ENCODE data around the gene RAD18.

Gene RAD18

DNA sequence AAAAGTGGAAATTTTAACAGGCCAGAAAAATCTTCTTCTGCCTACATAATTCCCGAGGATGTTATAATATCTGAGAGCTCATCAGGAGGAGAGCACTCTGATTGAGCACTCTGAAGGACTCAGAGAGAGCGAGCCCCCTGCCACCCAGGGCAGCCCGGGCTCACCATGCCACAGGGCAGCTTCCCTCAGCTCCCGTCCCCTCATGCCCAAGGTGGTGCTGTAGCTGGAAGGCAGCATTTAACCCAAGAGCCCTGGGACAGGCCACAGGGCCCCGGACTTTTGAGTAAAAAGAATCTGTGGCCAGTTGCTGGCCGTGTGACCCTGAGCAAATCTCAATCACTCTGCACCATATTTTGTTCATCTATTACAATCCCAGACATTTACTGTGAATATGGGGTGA, 23.5 kb upstream of the RAD18 start:
- DNase-seq (ENCODE audit: low read depth in 2 of 3, low spot score in 2 of 3) = no peak

DNA sequence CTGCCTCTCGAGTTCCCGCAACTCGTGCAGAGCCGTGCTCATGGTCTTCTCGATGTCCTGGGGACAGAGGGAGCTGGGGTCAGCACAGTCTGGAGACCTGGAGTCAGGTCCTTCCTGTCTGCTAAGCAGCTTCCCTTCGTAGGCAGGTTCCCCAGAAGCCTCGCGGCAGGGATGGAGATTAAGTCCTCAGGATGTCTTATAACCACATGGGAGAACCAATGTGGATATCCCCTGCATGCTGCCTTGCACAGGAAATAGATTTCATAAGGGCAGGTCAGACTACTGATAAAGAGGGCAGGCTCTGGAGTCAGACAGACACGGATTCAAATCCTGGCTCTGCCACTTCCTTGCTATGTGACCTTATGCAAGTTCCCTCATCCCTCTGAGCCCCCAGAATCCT, 22.6 kb upstream of the RAD18 start:
- DNase-seq (ENCODE audit: low read depth in 2 of 3, low spot score in 2 of 3) = no peak

DNA sequence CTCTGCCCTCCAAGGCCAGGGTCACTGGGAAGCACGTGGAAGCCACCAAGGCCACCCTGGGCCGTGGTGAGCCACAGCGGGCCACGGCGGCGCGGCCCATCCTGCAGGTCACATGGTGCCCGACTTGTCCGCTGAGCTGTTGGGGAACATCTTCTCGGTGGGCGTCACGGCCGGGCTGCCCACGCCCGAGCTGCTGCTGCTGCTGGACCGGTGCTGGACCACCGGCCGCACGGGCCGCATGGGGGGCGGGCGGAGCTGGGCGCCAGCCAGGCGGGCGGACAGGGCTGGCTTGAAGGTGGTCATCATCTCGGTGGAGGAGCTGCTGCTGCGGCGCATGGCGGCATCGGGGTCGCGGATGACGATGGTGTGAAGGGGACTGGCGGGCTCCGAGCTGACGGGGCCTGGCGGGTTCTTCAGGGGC, 22.1 kb upstream of the RAD18 start:
- DNase-seq (ENCODE audit: low read depth in 2 of 3, low spot score in 2 of 3) = no peak

DNA sequence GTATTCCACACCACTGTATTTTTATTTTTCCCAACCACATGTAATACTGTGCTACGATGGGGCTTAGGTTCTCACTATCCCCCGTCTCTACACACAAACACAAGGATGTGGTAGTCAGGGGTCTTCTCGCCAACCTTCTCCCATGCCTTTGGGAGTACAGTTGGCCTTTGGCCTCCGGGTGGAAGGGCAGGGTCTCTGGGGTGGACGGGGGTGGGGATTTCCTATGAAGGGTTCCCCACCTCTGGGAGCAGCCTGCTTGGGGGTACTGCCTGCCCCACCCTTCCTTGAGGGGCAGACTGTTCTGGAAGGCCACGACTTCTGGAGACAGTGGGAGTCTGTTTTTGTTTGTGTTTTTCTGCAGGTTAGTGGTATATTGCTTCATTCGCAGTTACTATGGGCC, 21.3 kb upstream of the RAD18 start:
- no peak for DNase-seq (ENCODE audit: low read depth in 2 of 3, low spot score in 2 of 3)

DNA sequence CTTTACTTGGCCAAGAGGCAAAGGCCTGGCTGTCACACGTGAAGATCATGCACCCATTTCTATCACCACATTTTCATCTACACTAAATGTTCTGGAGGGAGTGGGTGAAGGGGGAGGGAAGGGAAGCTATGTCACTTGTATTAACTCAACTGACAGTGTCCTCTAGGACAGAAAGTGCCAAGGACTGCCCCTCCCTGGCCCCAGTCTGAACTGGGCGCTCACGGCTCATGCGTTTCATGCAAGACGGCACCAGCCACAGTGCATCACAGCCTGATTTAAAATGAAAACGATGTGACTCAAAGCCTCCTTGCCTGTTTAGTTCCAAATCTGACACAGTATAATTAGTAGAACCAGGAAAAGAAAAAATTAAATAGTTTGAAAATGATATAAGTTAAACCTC, 20.8 kb upstream of the RAD18 start:
- no peak for DNase-seq (ENCODE audit: low read depth in 2 of 3, low spot score in 2 of 3)

DNA sequence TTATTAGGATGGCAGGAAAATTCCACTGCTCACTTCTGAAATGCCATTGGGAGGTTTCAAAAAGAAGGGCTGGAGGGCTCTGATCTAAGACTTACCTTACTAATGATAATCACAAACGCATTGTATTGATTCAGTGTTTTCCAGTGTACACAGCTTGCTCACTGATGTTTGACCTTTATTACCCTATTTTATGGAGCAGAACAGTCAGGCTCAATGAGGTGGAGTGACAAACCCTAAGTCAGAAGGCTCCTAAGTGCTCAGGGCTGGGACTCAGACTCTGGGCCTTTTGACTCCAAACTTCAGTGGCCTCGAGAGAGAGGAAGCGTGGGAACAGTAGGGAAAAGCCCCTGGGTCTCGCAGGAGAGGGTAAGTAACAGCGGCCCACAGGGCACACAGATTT, 20.3 kb upstream of the RAD18 start:
- DNase-seq (ENCODE audit: low read depth in 2 of 3, low spot score in 2 of 3) = no peak

DNA sequence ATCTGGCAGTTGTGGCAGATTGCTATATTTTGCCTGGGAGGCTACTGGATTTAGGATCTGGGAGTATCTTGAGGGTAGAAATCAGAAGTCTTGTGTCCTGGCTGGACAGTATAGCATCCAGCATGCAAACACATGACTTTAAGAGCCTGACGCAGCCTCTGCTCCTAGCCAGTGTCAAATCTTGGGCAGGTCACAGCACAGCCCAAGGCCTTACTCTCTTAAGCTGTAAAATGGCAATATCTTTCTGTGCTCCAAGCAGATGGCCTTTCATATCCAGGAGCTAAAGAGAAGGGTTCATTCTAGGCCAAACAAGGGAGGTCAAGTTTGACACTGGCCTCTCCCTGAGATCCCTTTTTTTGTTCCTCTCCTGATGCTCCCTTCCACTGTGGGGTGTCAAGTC, 19.8 kb upstream of the RAD18 start:
- no peak for DNase-seq (ENCODE audit: low read depth in 2 of 3, low spot score in 2 of 3)

DNA sequence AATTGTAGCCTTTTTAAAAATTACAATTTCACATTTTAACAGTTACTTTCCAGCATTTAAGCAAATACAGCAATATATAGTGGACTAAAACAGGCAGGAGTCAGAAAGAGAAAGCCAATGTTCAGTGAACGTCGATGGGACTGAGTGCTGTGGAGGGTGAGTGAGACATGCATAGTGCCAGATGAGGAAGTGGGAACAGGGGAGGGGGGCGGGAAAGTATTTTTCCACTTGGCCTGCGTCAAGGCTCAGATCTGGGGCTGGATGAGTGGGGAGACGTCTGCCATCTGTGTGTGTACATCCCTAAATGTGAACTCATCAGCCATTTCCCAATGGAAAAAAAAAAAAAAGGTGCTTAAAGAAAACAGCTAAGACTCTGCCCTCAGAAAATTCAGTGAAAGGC, 19.2 kb upstream of the RAD18 start:
- no peak for DNase-seq (ENCODE audit: low read depth in 2 of 3, low spot score in 2 of 3)

DNA sequence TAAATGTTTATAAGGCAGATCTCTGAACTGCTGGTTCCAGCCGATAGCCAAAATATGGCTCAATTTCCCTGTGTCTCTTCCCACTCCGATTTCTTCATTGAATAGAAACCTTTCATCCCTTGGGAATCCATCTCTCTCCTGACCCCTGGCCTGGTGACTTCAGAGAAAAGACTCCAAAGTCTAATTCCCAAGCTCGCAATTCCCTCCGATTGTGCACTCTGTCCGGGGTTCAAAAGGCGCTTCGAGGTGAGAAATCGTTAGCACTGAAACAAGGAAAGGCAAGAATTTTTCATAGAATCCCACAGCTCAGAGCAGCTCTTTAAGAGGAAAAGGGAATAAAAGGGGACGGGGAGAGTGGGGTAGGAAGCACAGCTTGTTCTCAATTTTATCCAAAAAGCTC, 18.4 kb upstream of the RAD18 start:
- no peak for DNase-seq (ENCODE audit: low read depth in 2 of 3, low spot score in 2 of 3)

DNA sequence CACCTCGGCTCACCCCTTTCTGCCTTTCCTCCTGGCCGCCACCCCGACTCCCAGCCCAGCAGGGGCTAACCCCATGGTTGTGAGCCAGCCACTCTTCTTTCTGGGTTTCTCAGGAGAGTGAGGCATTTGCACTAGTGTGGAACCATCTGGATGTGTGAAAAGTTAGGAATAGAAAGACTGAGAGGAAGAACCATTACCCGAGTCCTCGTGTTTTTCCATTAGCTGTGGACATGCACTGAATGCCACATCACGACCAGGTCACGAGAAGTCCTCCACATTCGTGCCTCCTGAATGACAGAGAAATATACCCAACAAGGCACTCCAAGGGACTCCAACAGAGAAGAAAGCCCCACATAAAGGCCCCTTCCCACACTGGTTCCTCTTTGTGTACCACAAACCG, 18.0 kb upstream of the RAD18 start:
- DNase-seq (ENCODE audit: low read depth in 2 of 3, low spot score in 2 of 3) = no peak

DNA sequence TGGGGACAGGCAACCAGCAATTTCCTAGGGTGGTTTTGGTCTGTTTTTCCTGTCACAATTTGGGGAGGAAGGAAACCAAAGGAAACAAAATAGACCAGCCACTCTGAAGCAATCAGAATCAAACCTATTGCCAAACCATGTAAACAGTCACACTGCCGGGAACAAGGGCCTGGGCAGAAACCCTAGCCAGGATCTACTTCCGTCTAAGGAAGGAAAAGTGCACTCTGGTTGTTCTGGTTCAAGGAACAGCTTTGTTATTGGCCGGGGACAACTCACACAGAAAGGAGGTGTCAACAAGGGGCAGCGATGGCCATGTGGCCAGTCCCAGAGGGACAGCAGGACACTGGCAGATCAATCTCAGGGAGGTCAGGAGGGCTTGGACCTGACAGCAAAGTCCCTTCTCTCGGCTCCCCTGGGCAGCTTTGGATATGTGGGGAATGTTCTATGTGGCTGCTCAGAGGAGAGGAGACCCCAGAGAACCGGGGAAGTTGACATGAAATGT, 17.5 kb upstream of the RAD18 start:
- DNase-seq (ENCODE audit: low read depth in 2 of 3, low spot score in 2 of 3) = no peak

DNA sequence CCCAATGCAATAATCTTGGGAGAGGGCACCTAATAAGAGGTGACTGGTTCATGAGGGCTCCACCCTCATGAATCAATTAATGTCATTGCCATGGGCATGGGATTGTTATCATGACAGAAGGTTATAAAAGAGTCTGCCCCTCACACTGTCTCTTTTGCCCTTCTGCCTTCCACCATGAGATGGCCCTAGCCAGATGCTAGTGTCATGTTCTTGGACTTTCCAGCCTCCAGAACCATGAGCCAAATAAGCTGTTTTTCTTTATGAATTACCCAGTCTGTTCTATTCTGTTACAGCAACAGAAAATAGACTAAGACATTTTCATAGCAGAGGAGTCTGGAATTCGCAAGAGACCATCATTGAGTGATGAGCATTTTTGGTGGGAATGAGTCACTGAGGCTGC, 16.0 kb upstream of the RAD18 start:
- DNase-seq (ENCODE audit: low read depth in 2 of 3, low spot score in 2 of 3) = no peak

DNA sequence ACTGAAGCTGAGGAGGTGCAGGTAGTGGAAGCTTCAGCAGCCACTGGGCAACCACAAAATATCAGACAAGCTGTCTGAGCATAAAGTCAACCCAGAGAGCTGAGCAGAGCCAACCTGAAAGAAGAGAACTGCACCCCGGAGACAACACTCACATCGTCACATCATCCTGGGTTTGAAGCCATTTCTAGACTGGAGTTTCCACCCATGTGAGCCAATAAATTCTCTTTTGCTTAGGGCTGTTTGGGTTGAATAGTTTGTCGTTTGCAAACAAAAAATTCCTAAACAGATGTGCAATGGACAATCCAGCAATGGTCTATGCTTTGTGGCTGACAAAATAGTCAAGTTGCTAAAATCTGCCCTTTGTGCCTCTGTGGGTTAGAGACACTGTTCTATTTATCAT, 15.3 kb upstream of the RAD18 start:
- DNase-seq (ENCODE audit: low read depth in 2 of 3, low spot score in 2 of 3) = no peak

DNA sequence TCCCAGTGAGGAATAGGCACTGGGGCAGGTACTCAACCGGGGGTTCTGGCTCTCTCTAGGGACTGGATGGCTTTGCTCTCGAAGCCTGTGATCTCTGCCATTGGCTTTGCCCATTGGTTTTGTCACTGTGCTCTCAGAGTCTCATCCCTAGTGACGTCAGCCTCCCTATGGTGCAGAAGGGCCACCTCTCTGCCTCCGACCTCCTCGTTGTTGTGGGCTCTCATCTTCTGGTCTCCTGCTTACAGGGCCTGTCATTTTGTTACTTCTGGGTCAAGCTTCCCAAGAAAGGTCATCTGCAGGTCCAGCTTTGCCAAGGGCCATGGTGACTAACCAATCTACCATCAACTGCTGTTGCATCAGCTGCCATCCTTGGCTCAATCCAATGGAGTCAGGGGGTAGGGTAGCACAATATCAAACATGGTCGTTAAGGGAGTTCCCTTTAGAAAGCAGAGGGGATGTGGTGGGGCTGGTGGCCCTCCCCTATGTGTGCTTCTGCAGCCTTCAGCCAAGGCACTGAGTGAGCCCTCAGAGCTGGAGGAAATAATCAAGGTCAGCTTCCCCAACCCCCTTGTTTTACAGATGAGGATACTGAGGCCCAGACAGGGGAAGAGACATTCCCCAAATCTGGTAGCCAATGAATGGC, 13.4 kb upstream of the RAD18 start:
- no peak for DNase-seq (ENCODE audit: low read depth in 2 of 3, low spot score in 2 of 3)

DNA sequence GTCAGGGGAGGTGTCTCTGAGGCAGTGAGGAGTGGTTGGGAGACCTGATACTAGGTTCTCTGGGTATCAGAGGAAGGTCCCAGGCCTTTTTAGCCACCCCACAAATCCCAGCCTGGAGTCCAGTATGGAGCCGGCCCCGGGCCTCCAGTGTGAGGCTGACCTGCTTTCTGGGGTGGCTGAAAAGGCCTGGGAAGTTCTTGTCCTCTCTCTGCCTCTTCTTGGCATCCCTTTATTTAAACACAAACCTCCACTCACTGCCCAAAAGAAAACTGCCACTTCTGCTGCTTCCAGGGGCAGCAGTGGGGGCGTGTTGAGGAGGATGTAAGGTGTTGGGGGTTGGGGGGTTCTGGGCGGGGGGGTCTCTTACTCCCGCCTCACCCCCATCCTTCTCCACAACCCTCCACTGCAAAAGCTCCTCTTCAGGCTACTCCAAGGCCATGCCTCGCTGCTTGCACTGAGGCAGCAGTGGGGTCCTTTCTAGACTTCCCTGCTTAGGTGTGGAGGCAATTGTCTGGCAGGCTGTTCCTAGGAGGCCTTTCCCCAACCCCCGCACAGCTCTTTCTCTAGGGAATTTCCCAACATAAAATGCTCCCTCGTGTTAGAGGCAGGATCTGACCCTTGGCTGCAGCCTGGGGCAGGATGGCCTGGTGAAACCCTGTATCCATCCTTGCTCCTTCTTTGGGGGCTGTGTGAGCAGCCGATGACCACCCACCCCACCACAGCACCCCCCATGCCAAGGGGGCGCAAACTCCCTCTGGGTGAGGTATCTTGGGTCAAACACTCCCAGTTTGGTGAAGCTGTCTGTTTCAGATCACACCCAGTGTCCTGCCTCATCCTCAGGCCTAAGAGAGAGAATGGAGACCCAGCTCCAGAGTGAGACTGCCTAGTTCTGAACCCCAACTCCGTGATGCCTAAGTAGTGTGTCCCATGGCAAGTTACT, 12.1 kb upstream of the RAD18 start:
- DNase-seq (ENCODE audit: low read depth in 2 of 3, low spot score in 2 of 3) = no peak

DNA sequence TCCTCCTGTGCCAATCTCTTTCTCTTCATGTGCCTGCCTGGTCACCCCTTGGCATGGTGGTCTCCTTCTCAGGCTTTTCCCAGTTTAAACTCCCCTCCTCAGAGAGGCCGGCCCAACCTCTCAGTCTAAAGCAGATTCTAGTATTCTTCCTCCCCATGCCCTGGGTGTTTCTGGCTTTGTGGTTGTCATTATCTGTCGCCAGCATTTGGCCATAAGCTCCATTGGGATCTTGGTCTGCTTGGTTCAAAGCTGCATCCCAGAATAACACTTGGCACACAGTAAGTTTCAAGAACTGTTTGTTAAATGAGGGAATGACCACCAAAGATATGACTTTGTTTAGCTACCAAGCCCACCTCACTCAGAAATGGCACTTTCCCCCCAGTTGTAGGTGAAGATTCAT, 11.2 kb upstream of the RAD18 start:
- DNase-seq (ENCODE audit: low read depth in 2 of 3, low spot score in 2 of 3) = no peak

DNA sequence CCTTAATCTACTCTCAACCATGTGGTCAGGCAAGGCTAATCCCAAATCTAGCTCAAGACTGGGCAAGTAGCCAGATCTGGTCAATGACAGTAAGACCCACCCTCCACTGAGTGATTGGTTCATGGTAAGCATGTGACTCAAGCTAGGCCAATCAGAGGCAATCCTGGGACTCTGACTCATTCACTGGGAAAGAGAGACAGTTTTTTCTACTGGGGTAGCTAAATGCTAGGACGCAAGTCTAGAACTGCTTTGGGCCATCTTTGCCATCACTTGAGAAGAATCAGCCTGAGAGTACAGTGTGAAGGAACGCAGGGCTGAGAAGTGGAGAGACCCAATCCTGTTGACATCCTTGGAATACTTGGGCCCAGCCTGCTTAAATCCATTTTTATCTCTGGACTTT, 9.4 kb upstream of the RAD18 start:
- no peak for DNase-seq (ENCODE audit: low read depth in 2 of 3, low spot score in 2 of 3)

DNA sequence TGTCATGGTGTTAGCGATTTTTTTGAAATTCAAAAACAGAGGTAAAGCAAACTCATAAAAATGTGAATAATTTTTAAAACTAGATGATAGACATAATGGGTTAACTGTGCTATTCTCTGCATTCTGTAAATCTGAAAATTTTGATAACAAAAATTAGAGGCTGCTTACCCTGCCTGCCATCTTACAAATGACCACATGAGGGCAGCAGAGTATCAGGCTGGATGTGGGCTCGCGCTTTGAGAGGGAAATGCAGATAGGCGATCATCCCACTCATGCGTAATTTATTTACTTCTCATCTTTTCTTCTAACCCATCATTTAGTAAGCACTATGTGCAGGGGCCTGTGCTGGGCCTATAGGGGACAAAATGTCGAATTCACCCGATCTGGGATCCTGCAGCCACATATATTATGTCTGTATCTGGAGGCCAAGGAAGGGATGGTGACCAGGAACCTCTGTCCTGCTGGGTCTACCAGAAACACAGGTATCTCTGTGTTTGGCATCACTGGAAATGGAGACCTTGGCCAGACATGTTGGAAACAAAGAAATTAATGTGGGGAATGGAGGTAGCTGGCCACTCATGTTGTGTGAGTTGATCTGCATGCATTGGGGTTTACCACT, 7.8 kb upstream of the RAD18 start:
- peak; percentile 8 to 60 (median 55) for DNase-seq (ENCODE audit: low read depth in 2 of 3, low spot score in 2 of 3)

DNA sequence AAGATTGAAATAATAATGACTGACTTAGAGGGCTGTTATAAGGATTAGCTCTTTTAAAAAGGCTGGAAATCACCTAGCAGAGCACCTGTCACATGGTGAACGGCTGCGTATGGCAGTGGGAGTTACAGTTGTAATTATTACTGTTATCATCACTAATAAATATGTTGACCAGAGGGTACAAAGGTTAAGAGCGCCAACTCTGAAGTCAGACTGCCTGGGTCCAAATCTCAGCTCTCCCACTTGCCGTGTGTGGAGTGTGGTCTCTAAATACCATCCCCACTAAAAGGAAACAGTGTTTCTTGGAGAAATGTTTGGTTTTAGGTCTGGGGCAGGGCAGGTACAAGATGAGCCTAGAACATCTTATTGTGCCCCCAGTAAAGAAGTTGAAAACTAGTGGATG, 6.0 kb upstream of the RAD18 start:
- DNase-seq (ENCODE audit: low read depth in 2 of 3, low spot score in 2 of 3) = no peak

DNA sequence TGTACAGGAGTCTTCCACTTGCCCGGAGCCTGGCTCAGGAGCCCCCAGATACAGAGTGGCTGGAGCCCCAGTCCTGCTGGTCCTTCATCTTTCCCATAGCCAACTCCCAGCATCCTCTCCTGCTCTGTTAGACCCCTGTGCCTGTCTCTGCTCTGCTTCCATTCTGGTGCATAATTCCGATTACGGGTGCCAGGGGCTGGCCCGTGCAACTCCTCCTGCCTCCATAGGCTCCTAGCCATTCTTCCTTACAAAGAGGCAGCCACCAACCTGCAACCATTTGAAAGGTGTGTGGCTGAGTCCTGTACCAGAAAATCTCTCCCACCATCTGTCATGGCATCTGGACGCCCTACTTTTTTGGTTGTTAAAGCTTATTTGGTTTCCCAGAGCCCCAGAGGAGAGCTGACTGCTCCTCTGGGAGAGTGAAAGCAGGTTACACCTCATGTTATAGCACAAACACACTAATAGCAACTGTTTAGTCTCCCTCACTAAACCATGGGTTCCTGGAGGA, 5.2 kb upstream of the RAD18 start:
- DNase-seq (ENCODE audit: low read depth in 2 of 3, low spot score in 2 of 3) = no peak

DNA sequence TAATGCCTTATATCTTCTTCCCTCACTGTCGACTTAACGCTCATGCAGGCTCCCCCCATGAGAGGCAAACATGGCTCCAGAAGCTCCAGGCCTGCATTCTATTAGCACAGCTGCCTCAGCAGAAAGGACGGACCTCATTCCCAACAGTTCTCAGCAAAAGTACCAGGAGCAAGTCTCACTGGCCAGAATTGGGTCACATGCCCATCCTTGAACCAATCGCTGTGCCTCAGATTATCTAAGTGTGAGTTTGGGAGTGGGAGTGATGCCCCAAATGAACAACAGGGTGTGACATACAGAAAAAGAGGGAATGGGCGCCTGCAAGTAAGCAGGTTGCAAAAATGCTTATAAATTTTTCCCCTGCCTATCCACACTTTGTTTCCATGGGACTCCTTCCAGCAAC, 4.3 kb upstream of the RAD18 start:
- DNase-seq (ENCODE audit: low read depth in 2 of 3, low spot score in 2 of 3) = no peak

DNA sequence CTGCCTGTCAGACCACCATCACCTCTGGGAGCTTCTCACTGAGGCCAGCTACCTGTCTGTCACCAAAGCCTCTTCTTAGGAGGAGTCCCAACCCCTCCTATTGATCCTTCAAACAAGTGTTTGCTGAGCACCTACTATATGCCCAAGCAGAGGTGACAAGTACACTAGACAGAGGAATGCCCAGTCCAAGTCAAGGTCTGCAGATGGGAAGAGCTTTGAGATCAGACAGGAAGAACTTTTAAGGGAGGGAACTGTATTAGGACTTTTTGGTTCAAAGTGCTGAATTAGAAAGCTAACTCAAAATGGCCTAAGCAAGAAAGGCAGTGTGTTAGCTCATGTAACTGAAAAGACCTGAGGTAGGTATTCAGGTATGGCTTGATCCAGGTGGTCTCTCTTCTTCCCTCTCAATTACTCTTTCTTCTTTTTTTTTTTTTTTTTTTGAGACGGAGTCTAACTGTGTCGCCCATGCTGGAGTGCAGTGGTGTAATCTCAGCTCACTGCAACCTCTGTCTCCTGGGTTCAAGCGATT, 3.6 kb upstream of the RAD18 start:
- no peak for DNase-seq (ENCODE audit: low read depth in 2 of 3, low spot score in 2 of 3)

All from activated CD8-positive, alpha-beta memory T cell treated with anti-CD3 and anti-CD28 coated beads for 48 hours (primary cell).